Stomach (tissue), 4 donors: ENCODE data around the gene TEPSIN.

Experiments
- POLR2A ChIP-seq, 4 donors: fragments of 450-650 bp; IDR thresholded peaks; one replicate each; pipeline ENCODE4 v1.6.1; 2016; ENCODE audit warnings: antibody characterized with exemption in 4 of 4, control low read depth in 2 of 4, mild to moderate bottlenecking in 1 of 4, moderate library complexity in 1 of 4
- TF ChIP-seq, protein P1 (sequence below), 7 experiments: fragments of 450-650 bp in 4 of 7; fragments of 200-600 bp in 3 of 7; sonication (generic) in 3 of 7; IDR thresholded peaks; one replicate each; pipeline ENCODE4 v1.5.1; 2016 to 2019; ENCODE audit warnings: antibody characterized with exemption in 7 of 7, control low read depth in 2 of 7, mild to moderate bottlenecking in 1 of 7

DNA sequence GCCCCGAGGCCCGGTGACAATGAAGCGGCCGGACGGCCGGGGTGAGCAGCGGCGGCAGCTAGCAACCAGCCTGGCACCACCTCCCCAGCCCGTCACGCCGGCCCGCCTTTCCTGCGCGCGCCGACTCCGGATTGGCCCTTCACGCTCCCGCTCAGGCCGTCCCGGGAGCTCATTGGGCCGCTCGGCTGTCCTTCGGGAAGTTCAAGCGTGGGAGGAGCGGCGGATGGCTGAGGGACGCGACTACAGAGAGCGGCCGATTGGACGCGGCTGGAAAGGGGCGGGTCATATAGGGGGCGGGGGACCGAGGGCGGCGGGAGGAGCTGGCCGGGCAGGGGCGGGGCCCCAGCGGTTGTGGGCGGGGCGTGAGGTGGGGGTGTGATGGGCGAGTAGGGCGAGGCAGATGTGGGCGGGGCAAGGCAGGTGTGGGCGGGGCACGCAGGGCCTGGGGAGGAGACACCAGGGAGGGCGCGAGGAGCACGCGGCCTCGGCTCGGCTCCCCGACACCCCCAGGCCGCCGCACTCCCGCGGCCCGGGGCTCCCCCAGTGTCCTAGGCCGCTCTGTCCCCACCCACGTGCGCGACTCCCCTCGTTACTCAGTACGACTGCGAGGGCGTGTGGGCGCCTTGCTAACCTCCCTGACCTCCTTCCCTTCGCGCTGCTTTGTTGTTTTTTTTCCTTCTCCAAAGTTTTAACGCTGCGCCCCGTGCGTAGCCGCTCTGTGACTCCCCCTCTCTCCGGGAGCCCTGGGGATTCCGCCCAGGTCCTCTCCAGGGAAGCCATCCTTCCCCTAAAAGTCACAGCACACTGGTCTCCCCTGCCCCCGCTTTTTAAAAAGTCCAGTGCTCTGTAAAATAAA is 15.7 kb downstream of the TEPSIN start, which contains the start of gene CEP131:
- TF ChIP-seq, protein P1, sequence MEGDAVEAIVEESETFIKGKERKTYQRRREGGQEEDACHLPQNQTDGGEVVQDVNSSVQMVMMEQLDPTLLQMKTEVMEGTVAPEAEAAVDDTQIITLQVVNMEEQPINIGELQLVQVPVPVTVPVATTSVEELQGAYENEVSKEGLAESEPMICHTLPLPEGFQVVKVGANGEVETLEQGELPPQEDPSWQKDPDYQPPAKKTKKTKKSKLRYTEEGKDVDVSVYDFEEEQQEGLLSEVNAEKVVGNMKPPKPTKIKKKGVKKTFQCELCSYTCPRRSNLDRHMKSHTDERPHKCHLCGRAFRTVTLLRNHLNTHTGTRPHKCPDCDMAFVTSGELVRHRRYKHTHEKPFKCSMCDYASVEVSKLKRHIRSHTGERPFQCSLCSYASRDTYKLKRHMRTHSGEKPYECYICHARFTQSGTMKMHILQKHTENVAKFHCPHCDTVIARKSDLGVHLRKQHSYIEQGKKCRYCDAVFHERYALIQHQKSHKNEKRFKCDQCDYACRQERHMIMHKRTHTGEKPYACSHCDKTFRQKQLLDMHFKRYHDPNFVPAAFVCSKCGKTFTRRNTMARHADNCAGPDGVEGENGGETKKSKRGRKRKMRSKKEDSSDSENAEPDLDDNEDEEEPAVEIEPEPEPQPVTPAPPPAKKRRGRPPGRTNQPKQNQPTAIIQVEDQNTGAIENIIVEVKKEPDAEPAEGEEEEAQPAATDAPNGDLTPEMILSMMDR (IDR thresholded peaks at IDR 0.05) = no peak
- TF ChIP-seq POLR2A (IDR thresholded peaks at IDR 0.05) = no peak
